ENCODE measurements around the gene LSM3. TPM values are rescaled to one million over a fixed set of nuclear protein-coding genes. Genes with fewer than 3 reads are reported as not detected.

LSM3 gene
- total RNA-seq, 1 donor from 2014 or later = 12.4 TPM

GRCh38 chr3:14156201-14156600, 22.4 kb upstream of the LSM3 start:
- Mint-ChIP-seq H3K27me3 (no peaks in the 10 kb centered on the region), H3K4me3 (no peak overlapping the region), H3K9me3 (peaks cover 4% of the 10 kb centered on the region), H3K4me1 (ENCODE audit: unreplicated experiment) (no peaks in the 10 kb centered on the region), H3K27ac (no peak overlapping the region), H3K36me3 (peaks cover 46% of the 10 kb centered on the region)
- TF ChIP-seq CTCF (conservative IDR thresholded peaks at IDR 0.05) = no peak
- no peak for DNase-seq (ENCODE audit: extremely low spot score, unreplicated experiment)

GRCh38 chr3:14156843-14157561, 21.6 kb upstream of the LSM3 start:
- Mint-ChIP-seq H3K27me3 (no peaks in the 10 kb centered on the region), H3K4me3 (no peak overlapping the region), H3K27ac (no peak overlapping the region), H3K4me1 (ENCODE audit: unreplicated experiment) (no peaks in the 10 kb centered on the region), H3K36me3 (peaks cover 54% of the 10 kb centered on the region), H3K9me3 (peaks cover 10% of the 10 kb centered on the region)
- TF ChIP-seq CTCF (conservative IDR thresholded peaks at IDR 0.05) = no peak
- DNase-seq (ENCODE audit: extremely low spot score, unreplicated experiment) = no peak

GRCh38 chr3:14157951-14158350, 20.7 kb upstream of the LSM3 start:
- H3K4me3 Mint-ChIP-seq = no peak overlapping the region
- peak overlapping the region; percentile 15 for H3K27ac Mint-ChIP-seq
- no peak for DNase-seq (ENCODE audit: extremely low spot score, unreplicated experiment)
- TF ChIP-seq CTCF (conservative IDR thresholded peaks at IDR 0.05) = no peak
- H3K27me3 Mint-ChIP-seq = no peaks in the 10 kb centered on the region
- no peaks in the 10 kb centered on the region for H3K4me1 Mint-ChIP-seq (ENCODE audit: unreplicated experiment)
- H3K36me3 Mint-ChIP-seq = peaks cover 64% of the 10 kb centered on the region
- peaks cover 10% of the 10 kb centered on the region for H3K9me3 Mint-ChIP-seq

GRCh38 chr3:14158370-14158769, 20.2 kb upstream of the LSM3 start:
- Mint-ChIP-seq H3K4me1 (ENCODE audit: unreplicated experiment) (no peaks in the 10 kb centered on the region), H3K9me3 (peaks cover 10% of the 10 kb centered on the region), H3K27me3 (no peaks in the 10 kb centered on the region), H3K27ac (peak overlapping the region; percentile 15), H3K36me3 (peaks cover 68% of the 10 kb centered on the region), H3K4me3 (no peak overlapping the region)
- no peak for DNase-seq (ENCODE audit: extremely low spot score, unreplicated experiment)
- no peak for TF ChIP-seq CTCF (conservative IDR thresholded peaks at IDR 0.05)

- Mint-ChIP-seq H3K36me3 (peaks cover 70% of the 10 kb centered on the region), H3K4me1 (ENCODE audit: unreplicated experiment) (no peaks in the 10 kb centered on the region), H3K4me3 (no peak overlapping the region), H3K27ac (no peak overlapping the region), H3K9me3 (peaks cover 10% of the 10 kb centered on the region), H3K27me3 (no peaks in the 10 kb centered on the region)
- no peak for TF ChIP-seq CTCF (conservative IDR thresholded peaks at IDR 0.05)
- DNase-seq (ENCODE audit: extremely low spot score, unreplicated experiment) = no peak
These were observed 19.2 kb upstream of the LSM3 start for GRCh38 chr3:14159426-14159825.
